HUES48 (cell line): Measurements from ENCODE around the gene GBGT1.
A peak's percentile ranks its signal among the peaks of the same experiment; 100 is the strongest.

Experiments
- H3K27ac ChIP-seq: one replicate; pipeline ENCODE4 v1.7.0; 2013; ENCODE audit warnings: low read depth, low read length, inconsistent platforms
- H3K27me3 ChIP-seq: 2 replicates; pipeline ENCODE4 v1.6.1; 2013; ENCODE audit warnings: mild to moderate bottlenecking, low read length; ENCODE audit not compliant: control insufficient read depth, insufficient read depth
- H3K36me3 ChIP-seq: 2 replicates; pipeline ENCODE4 v1.6.1; 2013; ENCODE audit warnings: low read length; ENCODE audit not compliant: control insufficient read depth, insufficient read depth
- H3K4me1 ChIP-seq: 2 replicates; pipeline ENCODE4 v1.6.1; 2013; ENCODE audit warnings: mild to moderate bottlenecking, low read length; ENCODE audit not compliant: control insufficient read depth, insufficient read depth
- H3K4me3 ChIP-seq: 2 replicates; pipeline ENCODE4 v1.5.1; 2013; ENCODE audit warnings: mild to moderate bottlenecking, low read depth, low read length
- H3K9ac ChIP-seq: 2 replicates; pipeline ENCODE4 v1.6.1; 2013; ENCODE audit warnings: mild to moderate bottlenecking, low read depth, low read length, moderate library complexity
- H3K9me3 ChIP-seq: 2 replicates; pipeline ENCODE4 v1.6.1; 2013; ENCODE audit warnings: low read length; ENCODE audit not compliant: control insufficient read depth, insufficient read depth

The GBGT1 gene

GRCh38 chr9:133122605-133122934 is 41.1 kb downstream of the GBGT1 start:
- Histone ChIP-seq H3K27ac (peak overlapping the region; percentile 4), H3K36me3 (no peaks in the 10 kb centered on the region), H3K27me3 (peaks cover 42% of the 10 kb centered on the region), H3K4me3 (no peak overlapping the region), H3K9me3 (no peaks in the 10 kb centered on the region), H3K9ac (no peak overlapping the region), H3K4me1 (peaks cover 12% of the 10 kb centered on the region; the same call in 1 of the 2 replicates)

- H3K9ac ChIP-seq: no peak overlapping the region
- H3K27ac ChIP-seq: no peak overlapping the region
- H3K27me3 ChIP-seq: peaks cover 42% of the 10 kb centered on the region
Observed at GRCh38 chr9:133121915-133122550, 41.7 kb downstream of the GBGT1 start.

GRCh38 chr9:133121198-133121914 is 42.4 kb downstream of the GBGT1 start, which contains the start of gene RALGDS:
Gene RALGDS, minus strand, starts transcription at chr9:133121240. Its CDS starts 86 bp downstream, at chr9:133121154.
- Histone ChIP-seq H3K36me3 (no peaks in the 10 kb centered on the region), H3K27me3 (peaks cover 42% of the 10 kb centered on the region), H3K4me3 (peak within 1 kb of the TSS; percentile 64), H3K9ac (peak within 1 kb of the TSS; percentile 57; the same call in 1 of the 2 replicates), H3K9me3 (no peaks in the 10 kb centered on the region), H3K27ac (peak within 1 kb of the TSS; percentile 45), H3K4me1 (peaks cover 12% of the 10 kb centered on the region; the same call in 1 of the 2 replicates)

More at GRCh38 chr9:133121915-133122550, 41.7 kb downstream of the GBGT1 start:
- H3K4me3 ChIP-seq: no peak overlapping the region
- peaks cover 12% of the 10 kb centered on the region; the same call in 1 of the 2 replicates for H3K4me1 ChIP-seq
- no peaks in the 10 kb centered on the region for H3K36me3 ChIP-seq
- H3K9me3 ChIP-seq: no peaks in the 10 kb centered on the region

GRCh38 chr9:133120501-133121197 is 43.1 kb downstream of the GBGT1 start:
- no peaks in the 10 kb centered on the region for H3K36me3 ChIP-seq
- peaks cover 42% of the 10 kb centered on the region for H3K27me3 ChIP-seq
- peak overlapping the region; percentile 57; the same call in 1 of the 2 replicates for H3K9ac ChIP-seq
- H3K9me3 ChIP-seq: no peaks in the 10 kb centered on the region
- peaks cover 12% of the 10 kb centered on the region; the same call in 1 of the 2 replicates for H3K4me1 ChIP-seq
- H3K4me3 ChIP-seq: peak overlapping the region; percentile 64
- H3K27ac ChIP-seq: peak overlapping the region; percentile 45

GRCh38 chr9:133119846-133120500 is 43.7 kb downstream of the GBGT1 start:
- no peak overlapping the region for H3K27ac ChIP-seq
- H3K4me1 ChIP-seq: peaks cover 12% of the 10 kb centered on the region; the same call in 1 of the 2 replicates
- H3K4me3 ChIP-seq: peak overlapping the region; percentile 64
- no peaks in the 10 kb centered on the region for H3K36me3 ChIP-seq
- no peaks in the 10 kb centered on the region for H3K9me3 ChIP-seq
- peaks cover 42% of the 10 kb centered on the region for H3K27me3 ChIP-seq
- no peak overlapping the region for H3K9ac ChIP-seq

- H3K4me3 ChIP-seq: no peak overlapping the region; the same call in 1 of the 2 replicates
- H3K4me1 ChIP-seq: peaks cover 12% of the 10 kb centered on the region; the same call in 1 of the 2 replicates
Observed at GRCh38 chr9:133119103-133119845, 44.4 kb downstream of the GBGT1 start.

GRCh38 chr9:133118568-133118967 is 45.1 kb downstream of the GBGT1 start:
- peaks cover 12% of the 10 kb centered on the region; the same call in 1 of the 2 replicates for H3K4me1 ChIP-seq
- H3K27ac ChIP-seq: no peak overlapping the region
- peaks cover 42% of the 10 kb centered on the region for H3K27me3 ChIP-seq
- H3K4me3 ChIP-seq: no peak overlapping the region
- H3K9ac ChIP-seq: no peak overlapping the region
- no peaks in the 10 kb centered on the region for H3K9me3 ChIP-seq
- H3K36me3 ChIP-seq: no peaks in the 10 kb centered on the region; the same call in 1 of the 2 replicates

More at GRCh38 chr9:133119103-133119845, 44.4 kb downstream of the GBGT1 start:
- H3K27ac ChIP-seq: no peak overlapping the region
- H3K9ac ChIP-seq: no peak overlapping the region
- H3K36me3 ChIP-seq: no peaks in the 10 kb centered on the region; the same call in 1 of the 2 replicates
- H3K9me3 ChIP-seq: no peaks in the 10 kb centered on the region
- peaks cover 42% of the 10 kb centered on the region for H3K27me3 ChIP-seq

- Histone ChIP-seq H3K9me3 (no peaks in the 10 kb centered on the region), H3K4me3 (no peak overlapping the region), H3K9ac (no peak overlapping the region), H3K27me3 (peaks cover 42% of the 10 kb centered on the region), H3K27ac (no peak overlapping the region), H3K4me1 (peaks cover 12% of the 10 kb centered on the region; the same call in 1 of the 2 replicates), H3K36me3 (no peaks in the 10 kb centered on the region; the same call in 1 of the 2 replicates)
Observed at GRCh38 chr9:133118179-133118520, 45.6 kb downstream of the GBGT1 start.

- Histone ChIP-seq H3K36me3 (no peaks in the 10 kb centered on the region; the same call in 1 of the 2 replicates), H3K9ac (no peak overlapping the region), H3K27ac (no peak overlapping the region), H3K9me3 (no peaks in the 10 kb centered on the region), H3K27me3 (peaks cover 41% of the 10 kb centered on the region), H3K4me1 (peaks cover 12% of the 10 kb centered on the region; the same call in 1 of the 2 replicates), H3K4me3 (no peak overlapping the region)
Observed at GRCh38 chr9:133117271-133118178, 46.2 kb downstream of the GBGT1 start.
